GM12875 (cell line): ENCODE measurements around the gene SCYGR5.

Experiments used
- H3K4me3 ChIP-seq: one replicate; pipeline ENCODE4 v1.5.1; 2011; ENCODE audit warnings: low read depth, low read length, control low read depth
- CTCF ChIP-seq: IDR thresholded peaks from 2 replicates; pipeline ENCODE4 v1.5.1; 2011; ENCODE audit warnings: low read depth, mild to moderate bottlenecking, control low read depth, inconsistent platforms, low read length, moderate library complexity, borderline replicate concordance; ENCODE audit not compliant: insufficient read depth

The SCYGR5 gene

GRCh38 chr2:227703961-227704360, 37.4 kb downstream of the SCYGR5 start:
- no peak overlapping the region for H3K4me3 ChIP-seq
- no peak for TF ChIP-seq CTCF

- no peak overlapping the region for H3K4me3 ChIP-seq
- TF ChIP-seq CTCF, result no peak
Observed at GRCh38 chr2:227706859-227707258, 40.3 kb downstream of the SCYGR5 start.

GRCh38 chr2:227707390-227707789, 40.8 kb downstream of the SCYGR5 start:
- no peak for TF ChIP-seq CTCF

GRCh38 chr2:227710986-227711385, 44.4 kb downstream of the SCYGR5 start:
- TF ChIP-seq CTCF, result no peak
- H3K4me3 ChIP-seq, result no peak overlapping the region

More at GRCh38 chr2:227707390-227707789, 40.8 kb downstream of the SCYGR5 start:
- no peak overlapping the region for H3K4me3 ChIP-seq

- no peak overlapping the region for H3K4me3 ChIP-seq
- no peak for TF ChIP-seq CTCF
Observed at GRCh38 chr2:227713291-227713690, 46.7 kb downstream of the SCYGR5 start.

- no peak for TF ChIP-seq CTCF
- H3K4me3 ChIP-seq, result no peak overlapping the region
Observed at GRCh38 chr2:227716501-227716900, 49.9 kb downstream of the SCYGR5 start.
